GM21447 (cell line): ENCODE results near the gene NMNAT2.
"Not testable (repeated sequence)": the region's sequence is repeated elsewhere in the genome, so short reads cannot be mapped to it uniquely, and the experiment has no call there.

Experiments
- ATAC-seq: cut with Tn5 transposase; IDR thresholded peaks from one replicate; pipeline ENCODE4 v1.9.1; 2021; ENCODE audit not compliant: unreplicated experiment

The NMNAT2 gene

DNA sequence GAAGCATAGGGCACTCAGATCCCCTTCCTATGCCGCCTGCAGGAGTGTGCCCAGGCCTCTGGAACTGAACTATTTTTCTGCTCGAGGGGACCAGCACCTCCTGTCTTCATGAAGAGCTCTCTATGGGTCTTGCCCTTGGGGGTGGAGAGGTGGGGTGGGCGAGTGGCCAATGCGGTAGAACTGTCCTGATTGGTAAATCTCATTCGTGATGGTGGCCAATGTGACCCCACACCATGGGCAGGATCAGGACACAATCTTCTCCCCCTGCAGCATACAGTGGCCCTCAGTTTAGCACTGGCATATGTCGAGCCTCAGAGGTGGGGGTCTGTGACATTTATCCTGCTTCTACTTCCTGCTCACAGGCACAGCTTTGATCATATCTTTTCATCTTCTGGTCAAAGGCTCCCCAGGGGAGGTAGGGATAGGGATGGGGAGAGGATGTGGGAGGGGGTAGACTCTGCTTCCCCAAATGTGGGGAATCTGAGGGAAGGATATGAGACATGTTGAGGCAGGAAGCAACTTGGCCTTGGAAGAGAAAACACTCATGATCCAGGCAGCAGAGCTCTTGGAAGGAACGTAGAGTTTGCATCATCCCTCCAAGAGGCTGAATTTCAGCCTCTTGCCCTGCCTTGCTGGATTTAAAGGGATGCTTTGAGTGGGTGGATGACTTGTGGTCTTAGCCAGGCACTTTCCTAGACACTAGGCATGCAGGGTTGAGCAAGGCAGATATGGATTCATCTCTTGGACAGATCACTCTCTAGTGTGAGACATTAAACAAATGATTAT is 150.3 kb downstream of the NMNAT2 start:
- no peak for ATAC-seq

- ATAC-seq = no peak
Observed at GRCh38 chr1:183263886-183264602, 154.1 kb downstream of the NMNAT2 start.

- no peak for ATAC-seq
Observed at GRCh38 chr1:183262628-183263200, 155.5 kb downstream of the NMNAT2 start.

DNA sequence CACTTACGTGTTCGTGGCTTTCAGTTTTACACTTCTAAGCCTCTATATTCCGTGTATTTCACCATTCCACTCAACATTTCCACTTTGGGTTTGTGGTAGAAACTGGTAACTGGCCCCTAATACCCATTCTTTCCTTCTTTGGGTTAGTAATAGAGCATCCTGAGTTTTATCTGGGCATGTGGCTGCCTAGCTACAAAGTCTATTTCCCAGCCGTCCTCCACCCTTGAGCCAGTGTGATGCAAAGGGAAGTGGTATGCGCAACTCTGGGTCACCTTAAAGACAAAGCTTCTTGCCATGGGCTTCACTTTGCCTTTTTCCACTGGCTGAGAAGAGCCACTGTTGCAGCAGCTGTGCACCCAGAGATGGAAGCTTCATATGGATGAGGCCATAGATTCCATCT is 158.3 kb downstream of the NMNAT2 start:
- no peak for ATAC-seq

- no peak for ATAC-seq
Observed at GRCh38 chr1:183255073-183255472, 163.1 kb downstream of the NMNAT2 start.

DNA sequence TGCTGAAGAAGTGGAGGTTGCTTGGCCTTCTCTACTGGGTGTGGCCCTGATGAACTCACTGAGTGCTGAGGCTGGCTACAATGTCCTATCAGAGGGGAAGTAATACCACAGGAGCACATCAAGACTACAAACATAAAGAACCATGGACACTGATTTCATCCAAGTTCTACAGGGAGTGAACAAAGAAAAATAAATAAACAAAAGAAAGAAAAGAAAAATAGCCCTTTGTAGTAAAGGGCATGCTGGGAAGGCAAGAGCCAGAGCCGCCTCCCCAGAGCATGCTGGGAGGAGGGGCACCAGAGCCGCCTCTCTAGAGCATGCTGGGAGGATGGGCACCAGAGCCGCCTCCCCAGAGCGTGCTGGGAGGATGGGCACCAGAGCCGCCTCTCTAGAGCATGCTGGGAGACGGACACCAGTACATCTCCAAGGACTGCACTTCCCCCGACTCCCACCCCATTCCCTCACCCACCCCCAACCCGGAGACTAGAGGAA is 166.2 kb downstream of the NMNAT2 start:
- ATAC-seq = no peak

DNA sequence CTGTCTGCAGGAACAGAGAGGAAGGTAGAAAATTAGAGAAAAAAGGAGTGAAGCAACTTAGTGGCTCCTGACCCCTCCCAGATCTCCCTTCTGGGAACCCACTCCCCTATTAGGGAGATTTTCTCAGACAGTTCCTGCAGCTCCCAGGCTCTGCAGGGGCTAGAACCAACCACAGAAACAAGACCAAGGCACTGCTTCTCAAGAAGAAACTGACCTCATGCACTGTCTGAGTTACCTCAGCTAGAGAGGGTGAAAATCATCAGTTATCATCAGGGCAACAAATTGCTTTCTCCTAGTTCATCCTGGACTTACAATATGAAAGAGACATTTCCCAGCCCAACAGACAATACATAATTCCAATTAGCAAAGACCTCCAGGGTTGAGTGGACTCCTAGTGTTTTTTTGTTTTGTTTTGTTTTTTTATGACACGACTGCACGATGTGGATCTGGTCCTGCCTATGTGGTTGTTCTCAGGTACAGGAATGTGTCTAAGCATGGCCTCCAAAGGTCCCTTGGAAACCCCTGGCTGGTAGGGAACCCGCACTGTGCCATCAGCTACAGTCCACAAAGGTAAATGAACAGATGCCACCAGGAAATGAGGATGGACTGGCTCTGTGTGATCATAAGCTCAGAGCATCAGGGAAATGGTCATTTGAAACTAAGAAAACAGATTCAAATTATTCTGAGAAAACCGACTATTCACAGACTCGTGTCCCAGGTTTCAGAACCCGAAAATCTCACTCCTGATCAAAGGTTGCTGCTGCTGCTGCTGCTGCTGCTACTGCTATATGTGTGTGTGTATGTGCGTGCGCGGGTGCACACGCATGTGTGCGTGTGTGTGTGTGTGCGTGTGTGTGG is 166.8 kb downstream of the NMNAT2 start:
- ATAC-seq = no peak

DNA sequence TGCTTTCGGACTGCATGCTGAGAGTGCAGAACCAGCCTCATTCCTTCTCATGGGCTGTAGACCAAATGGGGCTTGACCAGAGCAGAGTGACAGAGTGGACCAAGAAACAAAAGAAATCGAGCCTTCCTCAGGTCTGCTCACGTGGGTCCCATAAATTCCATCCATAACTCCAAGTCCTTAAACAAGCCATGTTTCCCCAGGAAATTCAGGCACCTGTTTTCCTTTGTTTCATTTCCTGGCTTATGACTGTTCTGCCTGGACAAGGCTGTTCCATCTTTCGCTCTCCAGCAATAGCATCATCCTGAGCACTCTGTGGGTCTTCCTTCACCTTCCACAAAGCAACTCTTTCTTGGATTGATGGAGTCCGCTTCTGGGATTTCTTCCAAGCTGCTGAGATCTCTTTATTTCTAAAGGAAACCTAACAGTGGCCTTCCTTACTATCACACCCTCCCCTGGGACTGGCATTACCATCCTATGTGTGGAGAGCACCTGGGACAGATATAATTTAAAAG is 168.2 kb downstream of the NMNAT2 start:
- no peak for ATAC-seq

- no peak for ATAC-seq
Observed at GRCh38 chr1:183248989-183249691, 169.0 kb downstream of the NMNAT2 start.

DNA sequence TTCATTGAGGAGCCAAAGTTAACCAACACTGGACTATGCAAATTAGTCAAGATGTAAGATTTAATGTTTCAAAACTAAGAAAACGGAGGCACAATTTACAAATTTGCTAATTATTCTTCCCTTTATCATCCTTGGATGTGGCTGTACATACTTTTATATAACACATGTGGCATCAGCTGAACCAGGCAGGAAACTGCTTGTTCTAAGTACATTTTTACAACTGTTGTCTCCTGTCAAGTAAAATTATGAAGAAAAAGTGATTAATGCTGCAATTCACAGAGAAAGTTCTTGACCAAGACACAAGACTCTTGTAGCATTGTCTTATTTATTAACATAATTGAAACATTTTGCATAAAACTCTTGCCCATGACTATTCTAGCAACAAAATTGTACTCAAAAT is 170.2 kb downstream of the NMNAT2 start:
- no peak for ATAC-seq

DNA sequence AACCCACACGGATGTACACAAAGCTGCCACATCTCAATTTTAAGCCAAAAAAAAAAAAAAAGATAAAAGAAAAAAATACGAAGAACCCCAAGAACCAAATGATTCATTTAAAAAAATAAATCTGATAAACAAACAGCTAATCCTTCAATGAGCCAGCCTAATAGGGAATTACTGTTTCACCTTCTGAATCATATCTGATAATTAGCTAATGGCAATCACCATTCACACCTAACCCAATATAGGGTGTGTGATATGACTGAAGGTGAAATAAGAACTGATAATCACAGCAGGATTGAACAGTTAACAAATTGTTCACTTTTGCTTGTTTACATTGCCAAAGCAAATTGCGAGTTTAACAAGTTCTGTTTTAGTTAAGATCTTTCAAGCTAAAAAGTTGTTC is 170.7 kb downstream of the NMNAT2 start:
- ATAC-seq = no peak

- ATAC-seq = no peak
Observed at GRCh38 chr1:183247066-183247465, 171.1 kb downstream of the NMNAT2 start.

DNA sequence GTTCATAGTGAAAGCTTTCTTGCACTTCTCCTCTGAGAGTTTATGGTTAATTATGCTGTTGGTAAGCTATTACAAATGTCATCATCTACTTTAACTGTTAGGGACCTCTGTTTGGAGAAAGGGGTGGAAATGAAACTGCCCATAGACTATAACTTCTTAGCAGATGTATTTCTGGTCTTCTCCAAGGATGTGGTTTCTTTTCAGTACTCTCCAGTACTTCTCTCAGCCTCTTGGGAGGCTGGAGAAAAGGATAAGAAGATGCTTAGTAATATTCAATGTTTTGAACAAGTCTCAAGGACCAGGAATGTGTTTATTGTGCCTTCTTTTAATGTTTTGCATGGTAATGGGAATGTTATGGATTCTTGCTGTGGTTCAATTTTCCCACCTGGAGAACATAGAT is 171.7 kb downstream of the NMNAT2 start:
- ATAC-seq = no peak

GRCh38 chr1:183245357-183245756 is 172.8 kb downstream of the NMNAT2 start:
- ATAC-seq = no peak

- ATAC-seq = no peak
Observed at GRCh38 chr1:183244466-183244865, 173.7 kb downstream of the NMNAT2 start.

DNA sequence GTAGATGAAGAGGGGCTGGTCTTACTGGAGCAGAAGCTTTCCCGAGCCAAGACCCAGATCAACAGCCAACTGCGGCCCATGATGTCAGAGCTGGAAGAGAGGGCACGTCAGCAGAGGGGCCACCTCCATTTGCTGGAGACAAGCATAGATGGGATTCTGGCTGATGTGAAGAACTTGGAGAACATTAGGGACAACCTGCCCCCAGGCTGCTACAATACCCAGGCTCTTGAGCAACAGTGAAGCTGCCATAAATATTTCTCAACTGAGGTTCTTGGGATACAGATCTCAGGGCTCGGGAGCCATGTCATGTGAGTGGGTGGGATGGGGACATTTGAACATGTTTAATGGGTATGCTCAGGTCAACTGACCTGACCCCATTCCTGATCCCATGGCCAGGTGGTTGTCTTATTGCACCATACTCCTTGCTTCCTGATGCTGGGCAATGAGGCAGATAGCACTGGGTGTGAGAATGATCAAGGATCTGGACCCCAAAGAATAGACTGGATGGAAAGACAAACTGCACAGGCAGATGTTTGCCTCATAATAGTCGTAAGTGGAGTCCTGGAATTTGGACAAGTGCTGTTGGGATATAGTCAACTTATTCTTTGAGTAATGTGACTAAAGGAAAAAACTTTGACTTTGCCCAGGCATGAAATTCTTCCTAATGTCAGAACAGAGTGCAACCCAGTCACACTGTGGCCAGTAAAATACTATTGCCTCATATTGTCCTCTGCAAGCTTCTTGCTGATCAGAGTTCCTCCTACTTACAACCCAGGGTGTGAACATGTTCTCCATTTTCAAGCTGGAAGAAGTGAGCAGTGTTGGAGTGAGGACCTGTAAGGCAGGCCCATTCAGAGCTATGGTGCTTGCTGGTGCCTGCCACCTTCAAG is 174.8 kb downstream of the NMNAT2 start:
- no peak for ATAC-seq

GRCh38 chr1:183242556-183242955 is 175.6 kb downstream of the NMNAT2 start:
- no peak for ATAC-seq

DNA sequence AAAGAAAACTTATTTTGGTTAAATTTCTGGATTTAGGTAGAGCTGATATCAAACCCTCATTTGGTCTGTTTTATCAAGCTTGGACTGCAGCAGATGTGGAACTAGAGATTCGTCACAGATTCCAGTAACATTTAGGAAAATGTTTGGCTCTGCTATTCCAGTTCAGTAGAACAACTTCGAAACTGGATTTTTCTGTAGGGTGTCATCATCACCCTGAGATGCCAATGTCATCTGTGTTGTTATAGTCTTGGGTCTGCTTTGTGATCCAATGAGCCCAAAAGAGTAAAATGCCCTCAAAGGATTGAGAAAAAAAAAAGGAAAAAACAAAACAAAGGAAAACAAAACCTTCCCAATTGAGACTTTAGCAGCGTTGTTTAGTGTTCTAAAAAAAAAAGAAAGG is 176.7 kb downstream of the NMNAT2 start:
- no peak for ATAC-seq

DNA sequence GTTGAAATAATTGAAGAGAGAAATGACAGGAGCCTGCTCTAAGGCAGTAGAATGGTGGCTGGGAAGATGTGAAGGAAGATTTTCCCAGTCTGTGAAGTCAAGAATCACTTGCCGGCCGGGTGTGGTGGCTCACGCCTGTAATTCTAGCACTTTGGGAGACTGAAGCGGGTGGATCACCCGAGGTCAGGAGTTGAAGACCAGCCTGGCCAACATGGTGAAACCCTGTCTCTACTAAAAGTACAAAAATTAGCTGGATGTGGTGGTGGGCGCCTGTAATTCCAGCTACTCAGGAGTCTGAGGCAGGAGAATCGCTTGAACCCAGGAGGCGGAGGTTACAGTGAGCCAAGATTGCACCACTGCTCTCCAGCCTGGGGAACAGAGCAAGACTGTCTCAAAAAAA is 177.3 kb downstream of the NMNAT2 start:
- ATAC-seq = not testable (repeated sequence)
